GM12801 (cell line): ENCODE results near the gene LRRTM3.

Source experiments
- TF ChIP-seq, protein P1 (sequence below): IDR thresholded peaks from one replicate; pipeline ENCODE4 v1.5.1; 2011; ENCODE audit warnings: control low read depth; ENCODE audit not compliant: insufficient read length; ENCODE audit errors: extremely low read depth

Gene LRRTM3

DNA sequence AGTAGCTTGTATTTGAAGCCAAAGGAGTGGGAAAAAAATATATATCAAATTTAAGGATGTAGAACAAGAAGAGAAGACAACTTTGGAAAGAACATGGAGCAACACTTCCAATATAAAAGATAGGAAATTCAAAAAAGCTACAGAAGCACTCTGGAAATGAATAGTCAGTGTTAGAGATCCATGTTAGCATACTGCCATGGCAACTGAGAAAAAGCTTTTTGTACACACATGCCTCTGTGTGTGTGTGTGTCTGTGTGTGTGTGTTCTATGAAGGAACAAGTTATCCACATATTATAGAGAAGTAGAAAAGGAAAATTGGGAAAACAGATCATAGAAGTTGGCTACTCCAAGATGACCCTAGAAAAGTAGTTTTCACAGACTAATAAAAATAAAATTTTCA, 96.3 kb downstream of the LRRTM3 start:
- TF ChIP-seq, protein P1, sequence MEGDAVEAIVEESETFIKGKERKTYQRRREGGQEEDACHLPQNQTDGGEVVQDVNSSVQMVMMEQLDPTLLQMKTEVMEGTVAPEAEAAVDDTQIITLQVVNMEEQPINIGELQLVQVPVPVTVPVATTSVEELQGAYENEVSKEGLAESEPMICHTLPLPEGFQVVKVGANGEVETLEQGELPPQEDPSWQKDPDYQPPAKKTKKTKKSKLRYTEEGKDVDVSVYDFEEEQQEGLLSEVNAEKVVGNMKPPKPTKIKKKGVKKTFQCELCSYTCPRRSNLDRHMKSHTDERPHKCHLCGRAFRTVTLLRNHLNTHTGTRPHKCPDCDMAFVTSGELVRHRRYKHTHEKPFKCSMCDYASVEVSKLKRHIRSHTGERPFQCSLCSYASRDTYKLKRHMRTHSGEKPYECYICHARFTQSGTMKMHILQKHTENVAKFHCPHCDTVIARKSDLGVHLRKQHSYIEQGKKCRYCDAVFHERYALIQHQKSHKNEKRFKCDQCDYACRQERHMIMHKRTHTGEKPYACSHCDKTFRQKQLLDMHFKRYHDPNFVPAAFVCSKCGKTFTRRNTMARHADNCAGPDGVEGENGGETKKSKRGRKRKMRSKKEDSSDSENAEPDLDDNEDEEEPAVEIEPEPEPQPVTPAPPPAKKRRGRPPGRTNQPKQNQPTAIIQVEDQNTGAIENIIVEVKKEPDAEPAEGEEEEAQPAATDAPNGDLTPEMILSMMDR = no peak

DNA sequence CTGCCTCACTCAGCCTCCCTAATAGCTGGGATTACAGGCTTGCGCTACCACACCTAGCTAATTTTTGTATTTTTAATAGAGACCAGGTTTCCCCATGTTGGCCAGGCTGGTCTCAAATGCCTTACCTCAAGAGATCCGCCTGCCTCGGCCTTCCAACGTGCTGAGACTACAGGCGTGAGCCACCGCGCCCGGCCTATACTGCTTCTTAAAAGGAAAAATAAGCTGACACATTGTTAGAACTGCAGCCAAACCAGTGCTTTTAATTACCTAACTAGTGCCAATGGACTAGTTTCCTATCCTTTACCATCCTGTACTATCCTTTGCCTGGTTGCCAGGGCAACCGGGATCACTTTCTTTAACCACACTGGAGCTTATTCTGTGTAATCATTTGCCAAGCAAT, 108.0 kb downstream of the LRRTM3 start:
- TF ChIP-seq, protein P1 = no peak

DNA sequence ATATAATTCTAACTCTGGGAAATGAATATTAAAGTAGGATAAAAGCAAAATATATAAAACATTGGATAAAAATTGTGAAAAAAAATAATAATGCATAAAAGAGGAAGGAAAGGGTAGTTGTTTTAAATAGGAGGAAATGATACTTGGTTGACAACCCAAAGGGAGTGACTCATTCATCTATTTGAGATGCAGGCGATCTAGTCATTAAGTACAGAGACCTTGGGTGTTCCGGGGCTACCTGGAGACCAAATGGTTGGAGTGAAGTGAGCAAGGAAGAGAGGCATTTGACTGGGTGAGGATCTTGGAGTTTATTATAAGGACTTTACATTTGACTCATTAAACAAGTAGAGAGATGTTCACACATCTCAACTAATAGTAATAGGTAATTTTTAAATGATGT, 111.0 kb downstream of the LRRTM3 start:
- TF ChIP-seq, protein P1 = no peak

DNA sequence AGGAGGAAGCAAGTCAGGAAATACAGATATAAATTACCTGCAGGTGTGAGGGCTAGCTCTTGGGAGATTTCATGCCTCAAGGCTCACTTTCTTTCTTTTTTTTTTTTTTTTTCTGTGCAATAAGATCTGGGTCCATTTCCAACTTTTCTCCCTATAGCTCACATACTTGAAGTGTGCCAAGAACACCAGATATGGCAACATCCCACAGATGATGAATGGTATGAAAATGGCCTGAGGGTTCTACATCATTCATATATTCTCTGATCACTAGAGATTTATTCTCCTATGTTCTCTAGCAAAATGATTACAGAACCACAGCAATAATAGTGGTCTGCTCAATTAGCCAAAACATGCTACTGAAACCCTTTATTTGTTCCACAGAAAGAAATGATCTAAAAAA, 117.2 kb downstream of the LRRTM3 start:
- TF ChIP-seq, protein P1 = no peak

DNA sequence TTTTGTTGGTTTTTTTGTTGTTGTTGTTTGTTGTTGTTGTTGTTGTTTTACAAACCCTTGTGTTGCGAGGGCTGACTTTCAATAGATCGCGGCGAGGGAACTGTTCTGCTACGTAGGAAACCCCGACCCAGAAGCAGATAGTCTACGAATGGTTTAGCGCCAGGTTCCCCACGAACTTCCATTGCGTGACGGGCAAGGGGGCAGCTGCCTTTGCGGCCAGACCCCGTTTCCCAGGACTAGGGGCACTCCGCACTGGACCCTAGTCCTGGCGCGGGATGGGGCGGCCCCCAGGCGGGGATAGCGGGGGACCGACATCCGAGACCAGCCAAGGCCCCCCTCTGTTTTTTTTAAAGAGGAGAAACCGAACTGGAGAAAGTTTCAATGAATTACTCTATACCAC, 119.6 kb downstream of the LRRTM3 start:
- TF ChIP-seq, protein P1 = no peak

DNA sequence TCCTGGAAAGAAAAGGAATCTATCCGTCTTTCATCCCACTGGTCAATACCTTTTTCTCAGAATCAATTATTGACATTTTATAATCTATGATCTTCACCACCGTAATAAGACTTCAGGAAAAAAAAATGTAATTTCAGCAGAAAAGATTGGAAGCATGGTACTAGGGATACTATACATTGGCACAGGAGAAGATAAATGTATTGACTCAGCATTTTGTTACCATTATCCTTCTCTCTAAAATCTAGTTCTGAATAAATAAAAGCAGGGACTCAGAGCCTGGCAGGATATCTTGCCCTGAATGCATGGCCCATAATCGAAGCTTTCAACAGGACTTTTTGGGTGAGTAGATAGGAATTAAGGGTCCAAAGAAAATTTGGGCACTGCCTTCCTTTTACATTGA, 120.7 kb downstream of the LRRTM3 start:
- TF ChIP-seq, protein P1 = no peak

DNA sequence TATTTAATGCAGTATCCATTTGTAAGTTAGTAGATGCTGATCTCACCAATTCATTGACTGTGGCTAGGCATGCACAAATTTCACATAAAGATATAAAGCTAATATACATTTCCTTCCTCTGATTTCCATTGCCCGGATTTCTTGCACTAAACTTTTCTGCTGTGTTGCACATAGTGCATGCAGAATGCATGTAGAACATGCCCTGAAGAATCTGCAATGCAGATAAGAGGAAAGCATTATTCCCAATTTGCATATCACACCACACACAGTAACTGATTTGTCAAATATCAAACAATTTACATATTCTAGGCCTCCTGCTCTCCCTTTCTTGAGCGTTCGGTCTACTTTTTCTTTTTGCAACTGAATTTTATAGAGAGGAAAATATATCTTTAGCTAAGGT, 124.2 kb downstream of the LRRTM3 start:
- TF ChIP-seq, protein P1 = no peak

DNA sequence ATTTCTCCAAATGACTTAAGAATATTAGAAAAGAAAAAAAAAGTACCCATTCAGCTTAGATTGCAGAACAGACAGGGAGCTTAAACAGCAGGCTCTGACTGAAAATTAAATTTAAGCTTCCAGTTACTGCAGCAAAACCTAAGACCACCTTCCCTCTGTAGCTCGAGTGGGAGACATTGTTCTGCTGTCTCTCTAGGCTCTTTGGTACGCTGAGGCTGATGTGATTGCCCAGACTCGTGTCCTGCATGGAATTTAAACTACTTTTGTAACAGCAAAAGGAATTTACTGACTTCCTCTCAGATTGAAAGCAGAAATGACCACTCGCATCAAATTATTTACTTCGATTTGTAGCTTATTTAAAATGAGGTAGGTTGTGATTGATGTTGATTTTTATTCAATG, 124.6 kb downstream of the LRRTM3 start:
- TF ChIP-seq, protein P1 = no peak
